Activated CD8-positive, alpha-beta memory T cell treated with anti-CD3 and anti-CD28 coated beads, Interleukin-2, amount 10 ng/mL, durations not matched to agents 7 days and 5 days (primary cell): ENCODE results near the gene RHOT1. TPM values are rescaled to one million over a fixed set of nuclear protein-coding genes. Genes with fewer than 3 reads are reported as not detected.
"Not testable (repeated sequence)": the region's sequence is repeated elsewhere in the genome, so short reads cannot be mapped to it uniquely, and the experiment has no call there.

ENCODE experiments used
- ATAC-seq: fragments of 150-1000 bp; cut with Tn5 transposase; one replicate; pipeline ENCODE4 v1.10.0; 2021; ENCODE audit warnings: moderate library complexity
- CTCF ChIA-PET: fragments of 350-600 bp; sonication (Branson Sonifier 250); formaldehyde crosslinking; loops from one replicate; lab custom pipeline; 2021; ENCODE audit warnings: antibody characterized with exemption; lab: Charles Lee
- DNase-seq: peaks from one replicate; pipeline ENCODE4 v3.0.0-alpha.2; 2020
- H3K27ac Mint-ChIP-seq: one replicate; pipeline ENCODE4 v1.8.0; 2021; ENCODE audit warnings: mild to moderate bottlenecking, mixed read lengths
- H3K27me3 Mint-ChIP-seq: one replicate; pipeline ENCODE4 v1.8.0; 2021; ENCODE audit warnings: mixed read lengths
- H3K36me3 Mint-ChIP-seq: one replicate; pipeline ENCODE4 v1.8.0; 2021; ENCODE audit warnings: mild to moderate bottlenecking, mixed read lengths
- H3K4me1 Mint-ChIP-seq: one replicate; pipeline ENCODE4 v1.8.0; 2021; ENCODE audit warnings: mixed read lengths
- H3K4me3 Mint-ChIP-seq: one replicate; pipeline ENCODE4 v1.8.0; 2021; ENCODE audit warnings: mild to moderate bottlenecking, moderate library complexity, mixed read lengths
- H3K9me3 Mint-ChIP-seq: one replicate; pipeline ENCODE4 v1.8.0; 2022; ENCODE audit warnings: low read depth, mixed read lengths
- total RNA-seq, 2 experiments: library from RNA; stranded (reverse); gene quantifications; one replicate each; pipeline ENCODE4 v1.2.3, GENCODE V29; 2021

The RHOT1 gene
- total RNA-seq, 2 experiments from 2014 or later, result 25.7 to 28.2 TPM

DNA sequence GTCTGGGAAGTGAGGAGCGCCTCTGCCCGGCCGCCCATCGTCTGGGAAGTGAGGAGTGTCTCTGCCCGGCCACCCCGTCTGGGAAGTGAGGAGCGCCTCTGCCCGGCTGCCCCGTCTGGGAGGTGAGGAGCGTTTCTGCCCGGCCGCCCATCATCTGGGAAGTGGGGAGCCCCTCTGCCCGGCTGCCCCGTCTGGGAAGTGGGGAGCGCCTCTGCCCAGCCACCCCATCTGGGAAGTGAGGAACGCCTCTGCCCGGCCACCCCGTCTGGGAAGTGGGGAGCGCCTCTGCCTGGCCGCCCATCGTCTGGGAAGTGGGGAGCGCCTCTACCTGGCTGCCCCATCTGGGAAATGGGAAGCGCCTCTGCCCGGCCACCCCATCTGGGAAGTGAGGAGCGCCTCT, 37.2 kb downstream of the RHOT1 start:
- H3K9me3 Mint-ChIP-seq, result not testable (repeated sequence)
- H3K36me3 Mint-ChIP-seq, result peaks cover 45% of the 10 kb centered on the region

DNA sequence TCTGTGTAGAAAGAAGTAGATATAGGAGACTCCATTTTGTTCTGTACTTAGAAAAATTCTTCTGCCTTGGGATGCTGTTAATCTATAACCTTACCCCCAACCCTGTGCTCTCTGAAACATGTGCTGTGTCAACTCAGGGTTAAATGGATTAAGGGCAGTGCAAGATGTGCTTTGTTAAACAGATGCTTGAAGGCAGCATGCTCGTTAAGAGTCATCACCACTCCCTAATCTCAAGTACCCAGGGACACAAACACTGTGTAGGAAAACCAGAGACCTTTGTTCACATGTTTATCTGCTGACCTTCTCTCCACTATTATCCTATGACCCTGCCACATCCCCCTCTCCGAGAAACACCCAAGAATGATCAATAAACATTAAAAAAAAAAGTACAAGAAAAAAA, 38.0 kb downstream of the RHOT1 start:
- H3K27ac Mint-ChIP-seq, CTCF ChIA-PET, H3K27me3 Mint-ChIP-seq, H3K9me3 Mint-ChIP-seq, ATAC-seq, H3K4me1 Mint-ChIP-seq, DNase-seq, H3K4me3 Mint-ChIP-seq: not testable (repeated sequence)
- H3K36me3 Mint-ChIP-seq, result peaks cover 42% of the 10 kb centered on the region

More for the DNA sequence above, 37.2 kb downstream of the RHOT1 start:
- DNase-seq, H3K4me1 Mint-ChIP-seq, H3K27me3 Mint-ChIP-seq, ATAC-seq, CTCF ChIA-PET, H3K27ac Mint-ChIP-seq, H3K4me3 Mint-ChIP-seq: not testable (repeated sequence)

DNA sequence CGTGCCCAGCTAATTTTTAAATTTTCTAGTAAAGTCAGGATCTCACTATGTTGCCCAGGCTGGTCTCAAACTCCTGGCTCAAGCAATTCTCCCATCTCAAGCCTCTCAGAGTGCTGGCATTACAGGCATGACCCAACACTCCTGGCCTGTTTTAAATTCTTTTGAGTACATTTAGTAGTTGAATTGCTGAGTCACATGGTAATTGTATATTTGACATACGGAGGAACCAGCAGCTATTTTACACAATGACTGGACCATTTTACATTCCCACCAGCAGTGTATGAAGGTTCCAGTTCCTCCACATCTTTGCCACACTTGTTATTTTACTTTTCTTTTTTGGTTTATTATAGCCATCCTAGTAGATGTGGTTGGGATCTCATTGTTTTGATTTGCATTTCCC, 43.6 kb downstream of the RHOT1 start:
- Mint-ChIP-seq H3K4me3 (no peak overlapping the region), H3K9me3 (no peaks in the 10 kb centered on the region), H3K27me3 (no peaks in the 10 kb centered on the region), H3K4me1 (no peaks in the 10 kb centered on the region), H3K36me3 (peaks cover 14% of the 10 kb centered on the region), H3K27ac (no peak overlapping the region)
- CTCF ChIA-PET, result no interaction called here
- ATAC-seq (no peak), DNase-seq (no peak)

GRCh38 chr17:32187271-32187670, 45.0 kb downstream of the RHOT1 start:
- no peak overlapping the region for H3K27ac Mint-ChIP-seq
- no peaks in the 10 kb centered on the region for H3K9me3 Mint-ChIP-seq
- H3K36me3 Mint-ChIP-seq, result peaks cover 7% of the 10 kb centered on the region
- no peaks in the 10 kb centered on the region for H3K27me3 Mint-ChIP-seq
- ATAC-seq (no peak), DNase-seq (no peak)
- CTCF ChIA-PET, result interaction anchor here (0.6 kb wide), 2 partner anchors 22 to 425 kb away, joined by 5 read pairs; no protein-coding TSS in a partner anchor
- H3K4me3 Mint-ChIP-seq, result no peak overlapping the region
- H3K4me1 Mint-ChIP-seq, result no peaks in the 10 kb centered on the region

DNA sequence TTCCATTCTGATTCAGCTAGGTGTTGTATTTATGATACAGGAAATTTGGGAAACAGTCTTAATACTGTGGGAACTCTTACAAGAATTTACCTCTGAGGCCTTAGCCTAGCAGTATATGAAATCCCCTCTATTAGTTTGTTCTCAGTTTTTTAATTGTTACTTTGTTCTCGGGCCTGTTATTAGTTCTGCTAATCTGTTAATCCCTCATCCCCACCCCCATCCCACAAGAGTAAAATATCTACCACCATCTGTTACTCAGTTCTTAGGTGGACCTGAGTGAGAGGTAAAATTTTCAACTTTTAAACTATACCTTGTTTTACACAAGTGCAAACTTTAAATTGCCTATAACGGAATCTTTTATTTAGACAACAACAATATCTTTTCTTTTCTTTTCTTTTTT, 47.0 kb downstream of the RHOT1 start:
- no peaks in the 10 kb centered on the region for H3K4me1 Mint-ChIP-seq
- CTCF ChIA-PET, result interaction anchor here (1.4 kb wide), 1 partner anchor 56 kb away, joined by 4 read pairs; no protein-coding TSS in a partner anchor
- H3K27ac Mint-ChIP-seq, result no peak overlapping the region

DNA sequence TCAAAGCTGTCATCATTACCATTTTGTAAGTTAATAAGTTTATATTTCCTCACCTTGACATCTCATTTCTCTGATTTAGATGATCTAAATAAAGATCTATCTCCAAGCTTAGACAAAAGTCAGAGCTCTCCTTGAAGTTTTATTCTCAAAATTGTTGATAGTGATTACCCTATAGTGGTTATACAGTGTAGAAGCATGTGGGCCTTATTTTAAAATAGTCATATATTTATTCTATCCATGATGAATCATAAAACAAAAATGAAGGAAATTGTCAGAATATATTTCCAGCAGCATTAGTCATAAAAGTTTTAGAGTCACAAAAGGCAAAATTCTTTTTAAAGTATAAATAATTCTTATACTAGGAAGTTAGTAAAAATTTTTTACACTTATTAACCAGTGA, 49.0 kb downstream of the RHOT1 start:
- Mint-ChIP-seq H3K27ac (no peak overlapping the region), H3K36me3 (peaks cover 20% of the 10 kb centered on the region)
- ATAC-seq, result no peak

More for the DNA sequence above, 47.0 kb downstream of the RHOT1 start:
- DNase-seq (no peak), ATAC-seq (no peak)
- Mint-ChIP-seq H3K27me3 (no peaks in the 10 kb centered on the region), H3K36me3 (peaks cover 11% of the 10 kb centered on the region), H3K9me3 (no peaks in the 10 kb centered on the region), H3K4me3 (no peak overlapping the region)

GRCh38 chr17:32192379-32192778, 50.1 kb downstream of the RHOT1 start:
- H3K4me1 Mint-ChIP-seq, result no peaks in the 10 kb centered on the region
- H3K9me3 Mint-ChIP-seq, result no peaks in the 10 kb centered on the region
- no peaks in the 10 kb centered on the region for H3K27me3 Mint-ChIP-seq
- H3K27ac Mint-ChIP-seq, result no peak overlapping the region
- DNase-seq (no peak), ATAC-seq (no peak)
- peaks cover 23% of the 10 kb centered on the region for H3K36me3 Mint-ChIP-seq
- CTCF ChIA-PET, result interaction anchor here (0.7 kb wide), 1 partner anchor 79 kb away, joined by 4 read pairs; no protein-coding TSS in a partner anchor
- H3K4me3 Mint-ChIP-seq, result no peak overlapping the region

More for the DNA sequence above, 49.0 kb downstream of the RHOT1 start:
- DNase-seq, result no peak
- CTCF ChIA-PET, result no interaction called here
- Mint-ChIP-seq H3K4me1 (no peaks in the 10 kb centered on the region), H3K4me3 (no peak overlapping the region), H3K27me3 (no peaks in the 10 kb centered on the region), H3K9me3 (no peaks in the 10 kb centered on the region)

- Mint-ChIP-seq H3K27me3 (no peaks in the 10 kb centered on the region), H3K9me3 (no peaks in the 10 kb centered on the region), H3K36me3 (peaks cover 31% of the 10 kb centered on the region), H3K27ac (no peak overlapping the region), H3K4me3 (no peak overlapping the region), H3K4me1 (no peaks in the 10 kb centered on the region)
- CTCF ChIA-PET, result no interaction called here
- ATAC-seq (no peak), DNase-seq (no peak)
Measured at GRCh38 chr17:32197987-32198386, 55.7 kb downstream of the RHOT1 start.

DNA sequence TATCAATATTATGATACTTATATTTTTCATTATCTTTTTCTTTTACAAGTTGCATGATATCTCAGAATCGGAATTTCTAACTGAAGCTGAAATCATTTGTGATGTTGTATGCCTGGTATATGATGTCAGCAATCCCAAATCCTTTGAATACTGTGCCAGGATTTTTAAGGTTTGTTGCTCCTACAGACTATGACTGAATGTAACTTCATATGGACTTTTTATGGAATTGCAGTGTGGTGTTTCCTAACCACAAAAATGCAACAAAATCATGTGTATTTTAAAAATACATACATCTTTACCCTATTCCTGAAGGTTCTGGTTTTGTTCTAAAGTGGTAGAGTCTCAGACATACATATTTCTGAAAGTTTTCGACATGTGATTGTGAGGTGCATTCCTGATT, 64.6 kb downstream of the RHOT1 start:
- H3K4me1 Mint-ChIP-seq, result no peaks in the 10 kb centered on the region
- no peak overlapping the region for H3K4me3 Mint-ChIP-seq
- H3K27me3 Mint-ChIP-seq, result no peaks in the 10 kb centered on the region
- DNase-seq (no peak), ATAC-seq (no peak)
- H3K9me3 Mint-ChIP-seq, result no peaks in the 10 kb centered on the region
- H3K36me3 Mint-ChIP-seq, result peaks cover 24% of the 10 kb centered on the region
- H3K27ac Mint-ChIP-seq, result no peak overlapping the region
- CTCF ChIA-PET, result interaction anchor here (0.9 to 1.0 kb wide), 2 partner anchors 46 to 104 kb away, joined by 3 read pairs; no protein-coding TSS in a partner anchor

- no peaks in the 10 kb centered on the region for H3K4me1 Mint-ChIP-seq
- DNase-seq (no peak), ATAC-seq (no peak)
- H3K36me3 Mint-ChIP-seq, result peaks cover 25% of the 10 kb centered on the region
- CTCF ChIA-PET, result no interaction called here
- no peak overlapping the region for H3K4me3 Mint-ChIP-seq
- no peaks in the 10 kb centered on the region for H3K27me3 Mint-ChIP-seq
- H3K9me3 Mint-ChIP-seq, result no peaks in the 10 kb centered on the region
- no peak overlapping the region for H3K27ac Mint-ChIP-seq
Measured at GRCh38 chr17:32208436-32208835, 66.1 kb downstream of the RHOT1 start.

DNA sequence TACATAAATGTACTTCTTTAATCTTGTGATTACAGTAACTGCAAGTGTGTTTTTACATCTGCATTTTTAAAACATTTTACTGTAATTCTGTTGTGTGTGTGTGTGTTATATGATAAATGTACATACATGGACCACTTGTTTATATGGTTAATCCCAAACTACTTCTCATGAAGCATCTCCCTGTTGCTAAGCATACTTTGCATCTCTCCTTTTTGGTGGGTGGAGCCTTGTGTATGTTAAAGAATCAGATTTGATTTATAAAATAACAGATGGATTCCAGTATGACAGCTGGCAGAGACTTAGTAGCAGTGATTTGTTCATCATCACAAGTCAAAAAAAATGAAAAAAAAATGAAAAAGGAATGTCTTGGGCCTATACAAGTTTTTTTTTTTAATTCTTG, 67.3 kb downstream of the RHOT1 start:
- DNase-seq (no peak), ATAC-seq (no peak)
- no peaks in the 10 kb centered on the region for H3K27me3 Mint-ChIP-seq
- CTCF ChIA-PET, result no interaction called here
- H3K4me3 Mint-ChIP-seq, result no peak overlapping the region
- H3K36me3 Mint-ChIP-seq, result peaks cover 22% of the 10 kb centered on the region
- H3K27ac Mint-ChIP-seq, result no peak overlapping the region
- H3K4me1 Mint-ChIP-seq, result no peaks in the 10 kb centered on the region
- no peaks in the 10 kb centered on the region for H3K9me3 Mint-ChIP-seq

DNA sequence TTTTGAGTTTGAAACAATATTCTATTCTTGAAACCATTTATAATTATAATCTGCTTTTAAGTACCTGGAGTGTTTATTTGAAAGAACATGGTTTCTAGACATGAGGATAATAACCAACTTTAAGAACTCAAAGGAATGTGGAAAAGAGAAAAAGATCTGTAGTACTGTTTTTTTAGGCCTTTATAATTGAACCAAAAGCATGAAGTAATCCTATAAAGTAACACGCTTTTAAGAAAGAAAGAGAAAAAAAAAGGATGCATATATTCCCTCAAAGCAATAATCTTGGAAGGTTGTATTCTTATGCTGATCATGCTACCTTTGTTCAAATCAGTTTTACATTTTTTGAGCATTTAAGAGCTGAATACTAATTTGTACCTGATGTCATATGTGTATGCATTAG, 69.4 kb downstream of the RHOT1 start:
- DNase-seq (no peak), ATAC-seq (no peak)
- Mint-ChIP-seq H3K27me3 (no peaks in the 10 kb centered on the region), H3K4me1 (no peaks in the 10 kb centered on the region), H3K36me3 (peaks cover 23% of the 10 kb centered on the region), H3K9me3 (no peaks in the 10 kb centered on the region), H3K4me3 (no peak overlapping the region), H3K27ac (no peak overlapping the region)
- CTCF ChIA-PET, result no interaction called here

- Mint-ChIP-seq H3K27me3 (no peaks in the 10 kb centered on the region), H3K9me3 (no peaks in the 10 kb centered on the region), H3K36me3 (peaks cover 15% of the 10 kb centered on the region), H3K27ac (no peak overlapping the region), H3K4me3 (no peak overlapping the region), H3K4me1 (peaks cover 12% of the 10 kb centered on the region)
- CTCF ChIA-PET, result interaction anchor here (0.7 kb wide), 1 partner anchor 15 kb away, joined by 3 read pairs; no protein-coding TSS in a partner anchor
- ATAC-seq (no peak), DNase-seq (no peak)
Measured at GRCh38 chr17:32215696-32216095, 73.4 kb downstream of the RHOT1 start.

DNA sequence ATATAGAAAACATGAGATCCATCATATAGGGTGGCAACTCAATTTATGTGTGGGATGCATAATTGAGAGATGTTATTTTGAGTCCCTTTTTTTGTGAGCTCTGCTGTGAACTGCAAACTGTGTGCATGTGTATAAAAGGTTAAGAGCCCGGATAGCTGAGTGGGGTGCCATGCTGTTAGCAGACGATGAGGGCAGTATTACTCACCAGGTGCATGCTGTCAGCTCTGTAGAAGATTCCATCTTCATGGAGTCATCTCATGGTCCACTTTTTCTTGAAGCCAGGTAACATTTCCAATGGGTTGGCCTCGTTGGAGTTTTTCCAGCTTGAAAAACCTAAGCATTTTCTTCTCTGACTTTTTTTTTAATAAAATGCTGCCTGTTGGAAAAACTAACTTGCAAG, 80.3 kb downstream of the RHOT1 start:
- CTCF ChIA-PET, result interaction anchor here (1.7 kb wide), 1 partner anchor 19 kb away, joined by 4 read pairs; no protein-coding TSS in a partner anchor
- H3K27ac Mint-ChIP-seq, result no peak overlapping the region

More for the DNA sequence above, 80.3 kb downstream of the RHOT1 start:
- H3K9me3 Mint-ChIP-seq, result no peaks in the 10 kb centered on the region
- no peaks in the 10 kb centered on the region for H3K27me3 Mint-ChIP-seq
- DNase-seq (no peak), ATAC-seq (no peak)
- H3K4me3 Mint-ChIP-seq, result no peak overlapping the region
- H3K4me1 Mint-ChIP-seq, result peaks cover 19% of the 10 kb centered on the region
- peaks cover 20% of the 10 kb centered on the region for H3K36me3 Mint-ChIP-seq
